Effector CD8-positive, alpha-beta T cell (primary cell): ENCODE data around the gene PTPN5.
"Not testable (repeated sequence)": the region's sequence is repeated elsewhere in the genome, so short reads cannot be mapped to it uniquely, and the experiment has no call there.

ENCODE experiments used
- DNase-seq: peaks from one replicate; lab custom pipeline; 2025; lab: John Stamatoyannopoulos, UW
- total RNA-seq, 4 experiments: gene quantifications; one replicate each; lab custom pipeline; 2026; lab: John Stamatoyannopoulos, UW

Gene PTPN5
- total RNA-seq: 0 reads per million in 4 experiments

- DNase-seq: no peak
These were observed at the start of gene PTPN5 for GRCh38 chr11:18791207-18791968. Gene PTPN5, minus strand, starts transcription at chr11:18791798. Its CDS starts 19,840 bp downstream, at chr11:18771958.

GRCh38 chr11:18836417-18836816, 44.8 kb upstream of the PTPN5 start:
- DNase-seq: no peak

GRCh38 chr11:18834754-18835466, 43.3 kb upstream of the PTPN5 start:
- no peak for DNase-seq

GRCh38 chr11:18820160-18820559, 28.6 kb upstream of the PTPN5 start:
- not testable (repeated sequence) for DNase-seq

- no peak for DNase-seq
These were observed 12.8 kb upstream of the PTPN5 start for GRCh38 chr11:18804199-18804999.

- DNase-seq: no peak
These were observed 11.0 kb upstream of the PTPN5 start for GRCh38 chr11:18802381-18803257.

GRCh38 chr11:18798799-18799469, 7.3 kb upstream of the PTPN5 start:
- DNase-seq: no peak

GRCh38 chr11:18794956-18795355, 3.4 kb upstream of the PTPN5 start:
- no peak for DNase-seq

GRCh38 chr11:18792827-18793226, 1.2 kb upstream of the PTPN5 start:
- no peak for DNase-seq

GRCh38 chr11:18791969-18792628, 501 bp upstream of the PTPN5 start:
- DNase-seq: no peak

- DNase-seq: no peak
These were observed 753 bp downstream of the PTPN5 start for GRCh38 chr11:18790883-18791206.

GRCh38 chr11:18789942-18790341, 1.7 kb downstream of the PTPN5 start:
- DNase-seq: no peak

- no peak for DNase-seq
These were observed 6.2 kb downstream of the PTPN5 start for GRCh38 chr11:18785411-18785810.

- no peak for DNase-seq
These were observed 10.7 kb downstream of the PTPN5 start for GRCh38 chr11:18780896-18781295.

- DNase-seq: no peak
These were observed 11.3 kb downstream of the PTPN5 start for GRCh38 chr11:18780329-18780728.

GRCh38 chr11:18778468-18778867, 13.1 kb downstream of the PTPN5 start:
- no peak for DNase-seq

- DNase-seq: no peak
These were observed 15.3 kb downstream of the PTPN5 start for GRCh38 chr11:18776324-18776723.

- no peak for DNase-seq
These were observed 15.9 kb downstream of the PTPN5 start for GRCh38 chr11:18775492-18776292.

- DNase-seq: no peak
These were observed 16.8 kb downstream of the PTPN5 start for GRCh38 chr11:18774801-18775200.

- no peak for DNase-seq
These were observed 17.9 kb downstream of the PTPN5 start for GRCh38 chr11:18773681-18774080.
